Stimulated activated CD8-positive, alpha-beta memory T cell treated with anti-CD3 and anti-CD28 coated beads, Interleukin-12 subunit alpha, Interleukin-12 subunit beta, amount 100 ng/mL, for 24 hours (primary cell): ENCODE measurements around the gene TMTC2.

Experiments
- DNase-seq: peaks from one replicate; pipeline ENCODE4 v3.0.0-alpha.2; 2020; ENCODE audit errors: extremely low read depth

Gene TMTC2

DNA sequence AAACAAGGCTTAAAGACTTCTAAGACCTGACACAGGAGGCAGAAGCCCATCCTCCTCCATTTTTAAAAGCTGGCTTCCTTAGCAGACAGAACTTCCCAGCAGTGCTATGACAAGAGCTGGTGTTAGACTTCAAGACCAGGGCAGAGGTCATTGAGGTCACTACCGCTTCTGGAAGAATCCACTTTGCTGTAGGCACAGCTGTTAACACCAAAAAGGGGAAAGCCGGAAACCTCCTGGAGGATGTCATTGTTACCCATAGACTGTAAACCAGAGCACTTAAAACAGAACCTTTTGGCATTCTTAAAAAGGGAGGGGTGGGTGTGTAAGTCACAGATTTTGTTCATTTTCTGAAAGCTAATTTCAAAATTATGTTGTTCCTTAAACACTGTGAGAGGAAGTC, 445.7 kb downstream of the TMTC2 start:
- DNase-seq, result no peak

DNA sequence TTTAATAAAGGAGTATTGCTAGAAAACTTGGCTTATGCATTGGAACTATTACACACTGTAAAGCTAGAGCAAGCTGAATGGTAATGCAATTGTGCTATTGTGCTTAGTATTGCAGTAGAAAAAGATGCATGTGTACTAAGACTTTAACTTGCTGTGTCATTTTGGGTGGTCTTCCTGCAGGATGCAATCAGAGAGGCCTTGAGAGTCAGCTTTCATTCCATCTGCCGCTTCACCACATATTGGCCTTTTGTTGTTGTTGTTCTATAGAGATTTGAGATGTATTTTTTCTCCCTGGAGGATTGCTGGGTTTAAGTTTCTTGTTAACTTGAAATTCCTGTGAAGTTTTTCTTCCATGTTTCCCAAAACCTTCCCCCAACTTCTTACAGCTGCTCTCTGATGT, 449.7 kb downstream of the TMTC2 start:
- no peak for DNase-seq

DNA sequence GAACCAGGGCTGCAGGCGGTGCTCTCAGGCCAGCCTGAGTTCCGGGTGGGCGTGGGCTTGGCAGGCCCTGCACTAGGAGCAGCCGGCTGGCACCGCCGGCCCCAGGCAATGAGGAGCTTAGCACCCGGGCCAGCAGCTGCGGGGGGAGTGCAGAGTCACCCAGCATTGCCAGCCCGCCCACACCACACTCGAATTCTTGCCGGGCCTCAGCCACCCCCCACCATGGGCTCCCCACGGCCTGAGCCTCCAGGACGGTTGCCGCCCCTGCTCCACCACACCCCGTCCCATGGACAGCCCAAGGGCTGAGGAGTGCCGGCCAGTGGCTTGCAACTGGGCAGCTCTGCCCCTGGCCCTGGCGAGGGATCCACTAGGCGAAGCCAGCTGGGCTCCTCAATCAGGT, 453.4 kb downstream of the TMTC2 start:
- no peak for DNase-seq

DNA sequence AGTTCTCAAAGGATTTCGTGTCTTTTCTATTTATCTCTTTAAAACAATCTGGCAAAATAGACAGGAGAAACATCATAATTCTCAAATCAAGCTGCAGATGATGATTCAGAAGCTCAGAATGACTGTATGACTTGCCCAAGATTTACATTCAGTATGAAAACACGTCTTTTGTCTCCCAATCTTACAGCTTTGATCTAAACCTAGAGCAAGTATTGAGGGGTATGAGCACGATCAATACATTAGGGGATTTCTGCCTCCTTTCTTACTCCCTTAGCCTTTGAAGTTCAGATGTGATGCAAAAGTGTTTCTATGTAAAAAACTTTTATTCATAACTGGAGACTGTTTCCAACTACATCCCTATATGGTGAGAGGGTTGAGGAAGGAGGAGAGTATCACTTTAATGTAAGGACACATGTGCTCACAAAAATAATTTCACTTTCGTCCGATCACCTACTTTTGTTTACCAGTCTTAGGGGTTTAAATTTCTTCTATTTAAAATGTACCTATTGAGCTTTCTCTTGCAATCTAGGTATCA, 454.8 kb downstream of the TMTC2 start:
- no peak for DNase-seq

DNA sequence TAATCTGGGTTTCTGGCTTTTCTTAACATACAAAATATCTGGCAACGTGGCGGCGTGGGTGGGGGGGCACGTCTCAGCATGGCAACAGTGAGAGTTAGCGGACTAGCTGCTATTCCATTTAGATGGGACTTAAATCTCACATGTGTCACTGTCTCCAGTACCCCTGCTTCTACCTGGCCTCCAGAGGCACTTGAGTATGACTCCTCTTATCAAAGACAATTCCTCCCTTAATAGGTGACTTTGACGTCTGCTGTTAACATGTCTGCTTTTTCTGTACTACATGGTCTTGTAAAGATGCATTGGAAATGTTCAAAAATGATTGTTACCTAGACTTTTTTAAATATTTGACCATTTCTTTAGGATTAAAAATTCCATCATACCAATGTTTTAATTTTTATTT, 456.2 kb downstream of the TMTC2 start:
- DNase-seq, result no peak

DNA sequence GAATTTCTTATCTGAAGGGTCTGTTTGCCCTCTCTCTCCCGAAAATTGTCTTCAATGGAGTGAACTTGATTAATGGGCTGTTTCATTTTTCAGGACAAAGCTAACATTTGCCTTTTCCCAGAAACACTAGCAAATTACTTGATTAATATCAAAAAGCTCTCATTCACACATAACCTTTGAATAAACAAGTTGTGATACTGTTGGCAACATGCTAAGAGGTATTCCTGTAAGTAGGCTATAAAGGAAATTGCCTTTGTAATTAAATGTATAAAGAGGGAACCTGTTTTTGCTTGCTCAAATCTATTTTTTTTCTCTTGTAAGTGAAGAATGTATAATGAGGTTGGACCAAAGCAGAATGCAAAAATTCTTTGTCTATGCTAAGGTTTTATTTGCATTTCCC, 457.2 kb downstream of the TMTC2 start:
- DNase-seq, result no peak

DNA sequence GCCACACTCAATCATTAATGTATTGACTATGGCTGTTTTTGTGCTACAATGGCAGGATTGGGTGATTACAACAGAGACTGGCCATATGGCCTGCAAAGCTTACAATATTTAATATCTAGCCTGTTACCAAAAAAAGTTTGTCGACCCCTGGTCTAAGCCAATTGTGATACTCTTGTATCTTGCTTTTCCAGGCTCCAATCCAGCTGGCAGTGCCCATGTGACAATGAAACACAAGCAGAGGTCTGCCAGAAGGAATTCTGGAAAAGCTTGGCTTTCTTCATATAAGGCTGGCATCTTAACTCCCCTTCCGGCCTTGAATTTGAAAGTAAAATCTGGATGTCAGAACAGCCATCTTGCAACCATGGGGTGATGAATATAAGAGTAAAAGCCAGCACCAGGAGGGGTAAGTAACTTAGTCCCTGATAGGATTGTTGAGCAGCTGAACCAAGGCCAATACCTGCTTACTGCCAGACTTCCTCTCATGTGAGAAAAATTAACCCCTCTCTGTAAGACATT, 458.7 kb downstream of the TMTC2 start:
- no peak for DNase-seq

DNA sequence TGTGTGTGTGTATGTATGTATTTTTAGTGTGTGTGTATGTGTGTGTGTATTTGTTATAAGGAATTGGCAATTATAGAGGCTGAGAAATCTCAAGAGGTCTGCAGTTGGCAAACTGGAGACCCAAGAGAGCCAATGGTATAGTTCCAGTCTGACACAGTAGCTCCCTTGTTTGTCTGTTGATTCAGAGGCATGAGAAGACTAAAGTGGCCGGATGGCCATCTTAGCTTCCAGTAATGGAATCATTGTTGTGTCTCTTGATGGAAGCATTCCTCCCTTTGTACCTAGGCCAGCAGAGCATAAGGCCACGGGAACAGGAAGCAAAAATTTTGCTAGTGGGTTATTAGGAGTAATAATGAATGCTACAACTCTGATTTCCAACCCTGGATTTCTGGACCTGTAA, 460.6 kb downstream of the TMTC2 start:
- no peak for DNase-seq

DNA sequence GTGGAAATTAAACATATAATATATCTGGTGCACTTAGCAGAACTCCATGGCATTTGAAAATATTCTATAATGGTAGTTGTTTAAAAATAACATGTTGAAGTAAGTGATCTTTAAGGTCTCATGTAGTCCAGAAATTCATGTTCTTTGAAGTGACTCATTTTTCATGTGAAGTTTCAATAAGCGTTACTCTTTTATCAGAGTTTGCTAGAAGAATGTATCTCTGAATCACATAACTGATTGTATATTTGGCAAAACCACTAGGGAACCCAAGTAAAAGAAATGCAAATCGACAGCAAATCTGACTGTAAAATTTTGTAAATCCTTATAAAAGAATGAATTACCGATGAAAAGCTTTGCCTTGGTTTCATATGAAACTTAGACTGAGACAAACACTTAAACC, 463.3 kb downstream of the TMTC2 start:
- no peak for DNase-seq

DNA sequence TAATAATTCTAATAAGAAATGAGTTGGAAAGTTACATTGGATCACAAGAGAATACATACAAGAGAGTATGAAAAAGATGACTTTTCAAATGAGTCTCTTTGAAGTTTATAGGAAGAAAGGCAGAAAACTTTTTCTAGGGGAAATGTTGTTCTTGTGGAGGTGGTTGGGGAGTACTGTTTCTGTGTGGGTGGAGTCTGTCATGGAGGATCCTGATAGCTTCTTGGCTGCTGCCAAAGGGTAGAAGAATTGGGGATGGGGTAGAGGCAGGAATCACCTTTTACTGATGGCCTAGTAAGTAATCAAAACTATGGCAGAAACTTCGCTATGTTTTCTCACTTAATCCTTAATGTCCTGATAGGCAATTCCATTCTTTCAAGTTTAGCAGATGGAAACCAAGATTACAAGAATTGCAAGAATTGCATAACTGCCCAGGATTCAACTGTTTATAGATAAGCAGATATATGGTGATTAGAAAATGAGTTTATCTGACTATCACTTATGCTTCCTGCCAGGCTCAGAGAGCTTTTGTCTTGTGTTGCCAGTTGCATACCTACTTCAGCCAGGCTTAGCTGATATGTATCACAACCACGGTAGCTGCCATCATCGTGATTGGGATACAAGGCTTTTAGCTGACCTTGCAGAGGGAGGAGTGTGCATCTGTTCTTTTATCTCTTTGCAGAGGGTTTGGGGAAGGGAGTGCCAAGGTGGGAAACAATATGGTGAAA, 463.9 kb downstream of the TMTC2 start:
- no peak for DNase-seq

DNA sequence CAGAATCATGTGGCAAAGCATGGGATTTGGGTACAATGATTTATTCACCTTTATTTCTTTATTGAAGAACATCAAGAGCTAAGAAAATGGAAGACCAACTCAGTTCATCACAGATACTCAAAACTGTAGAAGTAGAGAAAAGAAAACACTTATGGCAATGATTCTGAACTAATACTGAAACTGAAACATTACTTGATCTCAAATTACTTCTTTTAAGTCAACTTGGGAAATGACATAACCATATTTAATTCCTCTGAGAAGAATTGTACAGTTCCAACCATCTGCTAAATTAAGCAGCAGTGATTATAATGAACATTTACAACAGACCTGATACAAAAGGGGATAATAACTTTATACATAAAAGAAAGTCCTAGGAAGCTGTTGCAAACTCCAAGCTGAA, 466.5 kb downstream of the TMTC2 start:
- no peak for DNase-seq

DNA sequence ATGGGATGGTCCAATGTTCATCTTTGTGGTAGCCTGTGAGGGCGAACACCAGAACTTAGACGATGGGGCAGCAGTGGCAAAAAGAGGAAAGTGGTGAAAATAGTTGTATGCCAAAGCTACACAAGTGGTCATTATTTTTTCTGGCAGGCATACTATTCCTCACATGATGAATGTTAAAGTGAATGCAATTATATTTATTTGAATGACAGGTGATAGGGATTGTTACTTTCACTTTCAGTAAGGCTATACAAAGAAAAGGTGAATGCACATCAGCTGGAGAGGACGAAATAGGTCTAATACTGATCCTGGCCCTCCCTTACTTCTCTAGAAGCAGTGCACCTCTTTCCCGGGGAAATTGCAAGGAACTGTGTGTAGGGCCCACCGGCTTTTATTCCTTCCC, 470.1 kb downstream of the TMTC2 start:
- DNase-seq, result no peak

DNA sequence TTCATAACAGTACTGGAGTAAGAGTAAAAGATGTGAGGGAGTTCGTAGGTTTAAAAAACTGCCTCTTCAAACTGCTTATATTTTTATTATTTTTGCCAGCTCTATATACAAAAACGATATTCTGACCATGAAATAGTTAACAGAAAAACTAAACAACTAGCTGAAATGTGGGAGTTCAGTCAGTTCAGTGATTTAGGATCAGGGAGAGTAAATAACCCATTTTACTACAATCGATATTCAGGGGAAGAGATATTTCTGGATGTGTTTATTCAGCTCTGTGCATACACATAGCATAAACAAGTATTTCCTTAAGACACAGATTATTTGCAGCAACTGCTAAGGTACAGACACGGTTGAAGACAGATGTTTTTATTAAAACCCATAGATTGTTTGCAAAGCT, 470.9 kb downstream of the TMTC2 start:
- no peak for DNase-seq

DNA sequence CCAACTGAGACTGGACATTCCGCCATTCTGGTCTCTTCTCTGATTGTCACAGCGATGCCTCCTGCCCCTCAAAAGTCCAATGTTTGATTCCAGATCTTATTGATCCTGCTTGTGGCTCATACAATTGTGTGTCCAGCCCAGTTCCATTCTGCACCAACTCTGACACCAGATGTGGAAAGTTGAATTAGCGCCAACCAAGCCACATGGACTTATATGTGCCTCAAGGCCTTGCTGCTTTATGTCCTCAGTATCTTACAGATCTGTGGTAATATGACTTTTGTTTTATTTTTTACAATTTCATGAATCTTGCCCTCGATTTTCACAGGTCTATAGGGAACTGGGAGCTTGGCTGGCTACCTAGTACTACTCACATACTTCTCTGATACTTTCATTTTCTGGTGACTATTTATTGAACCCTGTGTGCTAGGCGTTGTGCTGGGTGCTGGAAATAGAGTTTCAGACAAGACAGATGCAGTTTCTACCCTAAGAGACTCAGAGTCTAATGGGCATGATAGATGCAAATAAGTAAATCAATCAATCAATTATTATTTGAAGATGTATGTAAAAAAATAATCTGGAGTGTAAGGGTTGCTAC, 472.0 kb downstream of the TMTC2 start:
- no peak for DNase-seq

DNA sequence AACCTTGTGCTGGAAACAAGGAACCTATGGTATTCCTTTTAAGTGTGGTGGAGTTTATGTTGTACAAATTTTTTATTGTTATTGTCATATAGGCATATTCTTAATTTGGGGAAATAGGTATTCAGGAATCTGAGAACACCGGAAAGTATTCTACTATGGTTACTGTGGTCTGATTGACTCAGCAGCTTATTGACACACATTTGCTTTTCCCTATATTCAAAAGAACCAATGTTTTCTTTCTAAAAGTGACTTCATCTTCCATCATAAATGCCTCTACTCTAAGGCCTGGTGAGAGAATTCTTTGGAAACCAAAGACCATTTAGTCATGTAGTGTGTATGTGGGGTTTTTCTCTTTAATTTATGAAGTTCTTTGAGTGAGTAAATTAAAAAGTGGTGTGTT, 474.8 kb downstream of the TMTC2 start:
- no peak for DNase-seq

DNA sequence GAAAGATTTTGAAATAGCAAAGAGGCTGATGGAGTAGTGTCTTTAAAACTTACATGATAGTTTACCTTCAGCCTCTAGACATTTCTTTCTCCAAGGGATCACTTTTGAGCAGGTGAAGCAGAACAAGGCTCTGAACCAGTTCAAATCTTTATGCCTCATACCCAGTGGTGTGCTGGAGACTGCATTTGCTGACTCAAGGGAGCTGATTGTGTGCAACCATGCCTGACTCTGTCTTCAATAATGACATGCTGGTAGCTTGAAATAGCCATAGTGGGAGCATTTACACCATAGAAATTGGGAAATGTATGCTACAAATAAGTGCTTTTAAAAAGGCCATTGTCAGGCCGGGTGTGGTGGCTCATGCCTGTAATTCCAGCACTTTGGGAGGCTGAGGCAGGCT, 482.0 kb downstream of the TMTC2 start:
- DNase-seq, result no peak

DNA sequence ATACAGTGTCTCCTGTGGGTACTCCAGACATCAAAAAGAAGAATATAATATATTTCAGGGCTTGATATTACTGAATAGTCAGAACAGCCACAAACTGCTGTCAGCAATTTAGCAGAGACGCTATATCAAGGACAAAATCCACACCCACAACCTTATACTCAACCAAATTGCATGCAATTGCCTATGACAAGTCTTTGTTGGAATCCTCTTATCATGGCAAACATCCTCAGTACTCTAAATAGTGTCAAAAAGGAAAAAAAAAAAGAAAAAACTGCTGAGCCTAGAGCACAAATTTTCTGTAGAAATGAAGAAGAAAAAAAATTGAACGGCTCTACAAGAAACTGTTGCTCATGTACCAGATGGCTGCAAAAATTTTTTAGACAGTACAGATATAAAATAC, 485.7 kb downstream of the TMTC2 start:
- no peak for DNase-seq

DNA sequence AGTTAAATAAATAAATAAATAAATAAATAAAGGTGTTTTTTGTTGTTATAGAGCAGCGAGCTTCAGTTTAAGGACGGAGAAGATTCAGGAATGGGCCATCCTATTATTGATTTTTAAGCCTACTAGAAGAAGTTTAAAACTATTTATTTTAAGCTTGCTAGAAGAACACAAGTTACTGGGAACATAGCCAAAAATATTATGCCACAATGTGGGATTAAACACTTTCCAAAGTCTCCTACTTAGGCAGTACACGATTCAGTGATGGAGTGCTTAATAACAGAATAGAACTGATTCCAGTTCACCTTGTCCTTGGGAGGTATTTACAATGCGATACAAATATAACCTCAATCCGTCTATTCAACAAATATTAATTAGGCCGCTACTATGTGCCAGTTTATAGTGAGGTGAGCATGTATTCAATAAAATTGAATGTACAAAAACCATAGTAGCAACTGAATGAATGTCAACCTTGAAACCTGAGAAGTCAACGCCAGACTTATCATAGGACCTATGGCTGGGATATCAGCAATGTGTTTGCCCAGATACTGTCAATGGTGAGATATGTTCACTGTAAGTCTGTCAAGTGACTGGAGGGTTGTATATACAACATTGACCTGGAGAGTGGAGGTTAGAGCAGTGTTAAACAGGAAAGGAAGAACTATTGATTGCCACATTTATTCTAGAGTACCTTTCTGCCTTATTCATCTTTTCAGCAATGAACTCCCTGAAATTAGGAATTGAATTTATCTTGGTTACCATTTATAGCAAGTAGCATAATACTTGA, 486.4 kb downstream of the TMTC2 start:
- DNase-seq, result no peak

DNA sequence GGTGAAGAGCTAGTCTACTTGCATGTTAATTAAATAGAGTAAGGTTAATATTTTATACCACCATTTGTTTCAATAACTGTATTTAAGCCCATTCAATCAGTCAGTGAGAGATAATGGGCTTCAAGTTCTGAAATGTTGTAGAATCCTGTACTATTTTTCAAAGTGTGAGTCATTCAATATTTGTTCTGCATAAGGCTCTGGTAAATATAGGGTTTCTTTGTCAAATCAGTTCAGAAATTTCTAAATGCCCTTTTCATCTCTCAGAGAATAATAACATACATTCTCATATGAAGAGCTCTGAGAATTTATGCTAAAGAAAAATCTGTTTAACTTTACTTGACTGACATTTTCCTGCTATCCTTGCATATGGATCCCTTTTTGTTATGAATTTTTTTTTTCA, 493.3 kb downstream of the TMTC2 start:
- DNase-seq, result no peak

DNA sequence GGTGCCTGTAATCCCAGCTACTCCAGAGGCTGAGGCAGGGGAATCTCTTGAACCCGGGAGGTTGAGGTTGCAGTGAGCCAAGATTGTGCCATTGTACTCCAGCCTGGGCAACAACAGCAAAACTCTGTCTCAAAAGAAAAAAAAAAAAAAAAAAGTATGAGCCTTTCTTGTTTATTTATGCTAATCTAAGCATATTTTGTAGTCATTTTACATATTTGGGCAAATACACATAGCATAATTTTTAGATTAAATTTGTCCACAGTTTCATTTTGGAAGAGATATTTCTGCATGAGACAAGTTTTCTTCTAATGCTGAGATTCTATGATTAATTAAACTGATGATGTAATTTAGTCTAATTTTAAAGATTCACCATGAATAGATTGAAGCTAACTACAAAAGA, 494.4 kb downstream of the TMTC2 start:
- no peak for DNase-seq

DNA sequence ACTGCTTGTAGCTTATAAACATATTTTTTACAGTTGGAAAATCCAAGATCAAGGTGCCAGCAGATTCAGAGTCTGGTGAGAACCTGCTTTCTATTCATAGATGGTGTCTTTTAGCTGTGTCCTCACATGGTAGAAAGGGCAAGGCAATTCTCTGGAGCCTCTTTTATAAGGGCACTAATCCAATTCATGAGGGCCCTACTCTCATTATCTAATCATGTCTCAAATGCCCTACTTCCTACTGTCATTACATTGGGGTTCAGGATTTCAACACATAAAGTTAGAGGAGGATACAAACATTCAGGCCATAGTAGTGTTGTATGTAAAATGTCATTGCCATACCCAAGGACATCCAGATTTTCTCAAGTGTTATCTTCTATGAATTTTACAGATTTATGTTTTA, 496.4 kb downstream of the TMTC2 start:
- DNase-seq, result no peak
